ENCODE data around the gene PGAP3.
A peak's percentile ranks its signal among the peaks of the same experiment; 100 is the strongest.

The PGAP3 gene

GRCh38 chr17:39659279-39660010 is 28.4 kb downstream of the PGAP3 start:
- DNase-seq: no peak

- no peak for DNase-seq
These were observed 29.1 kb downstream of the PGAP3 start for GRCh38 chr17:39658760-39659159.

- no peak for DNase-seq
These were observed 29.5 kb downstream of the PGAP3 start for GRCh38 chr17:39658346-39658745.

- DNase-seq: no peak
These were observed 32.8 kb downstream of the PGAP3 start for GRCh38 chr17:39655105-39655504.

- peak; percentile 76 for DNase-seq
These were observed 34.1 kb downstream of the PGAP3 start for GRCh38 chr17:39653662-39654331.

GRCh38 chr17:39653316-39653661 is 34.6 kb downstream of the PGAP3 start:
- DNase-seq: no peak

- no peak for DNase-seq
These were observed 35.1 kb downstream of the PGAP3 start for GRCh38 chr17:39652587-39653315.

GRCh38 chr17:39651923-39652586 is 35.8 kb downstream of the PGAP3 start:
- no peak for DNase-seq

GRCh38 chr17:39650121-39650579 is 37.7 kb downstream of the PGAP3 start:
- DNase-seq: no peak

GRCh38 chr17:39648616-39649366 is 39.1 kb downstream of the PGAP3 start:
- no peak for DNase-seq

- no peak for DNase-seq
These were observed 40.6 kb downstream of the PGAP3 start for GRCh38 chr17:39647256-39647655.

- DNase-seq: no peak
These were observed 44.6 kb downstream of the PGAP3 start for GRCh38 chr17:39643271-39643670.

GRCh38 chr17:39642291-39643074 is 45.4 kb downstream of the PGAP3 start:
- DNase-seq: no peak

- no peak for DNase-seq
These were observed 46.0 kb downstream of the PGAP3 start for GRCh38 chr17:39641883-39642282.

GRCh38 chr17:39641097-39641496 is 46.8 kb downstream of the PGAP3 start:
- DNase-seq: no peak

- DNase-seq: no peak
These were observed 47.2 kb downstream of the PGAP3 start for GRCh38 chr17:39640591-39641031.

GRCh38 chr17:39639566-39640458 is 48.0 kb downstream of the PGAP3 start:
- DNase-seq: no peak

GRCh38 chr17:39639043-39639442 is 48.8 kb downstream of the PGAP3 start:
- no peak for DNase-seq

- no peak for DNase-seq
These were observed 49.5 kb downstream of the PGAP3 start for GRCh38 chr17:39638317-39638716.

- peak; percentile 92 for DNase-seq
These were observed 50.7 kb downstream of the PGAP3 start, which contains the start of gene STARD3 for GRCh38 chr17:39636927-39637736. TSS of gene STARD3 (plus strand) at chr17:39637144. CDS start at chr17:39653532, 16,388 bp downstream.
